Cerebellar cortex (tissue), 1 donor: ENCODE data around the gene CDK14.
A peak's percentile ranks its signal among the peaks of the same experiment; 100 is the strongest.

Source experiments
- DNase-seq: peaks from one replicate; pipeline ENCODE4 v3.0.0-alpha.2; 2015; ENCODE audit warnings: low spot score

The CDK14 gene

GRCh38 chr7:90951986-90952954 lies 356.1 kb downstream of the CDK14 start:
- no peak for DNase-seq

GRCh38 chr7:90955641-90956207 lies 359.6 kb downstream of the CDK14 start:
- no peak for DNase-seq

- no peak for DNase-seq
Measured at GRCh38 chr7:90957883-90958282, 361.8 kb downstream of the CDK14 start.

GRCh38 chr7:90958647-90959046 lies 362.5 kb downstream of the CDK14 start:
- peak; percentile 23 for DNase-seq

- DNase-seq: no peak
Measured at GRCh38 chr7:90961037-90961725, 365.1 kb downstream of the CDK14 start.

GRCh38 chr7:90965211-90965610 lies 369.1 kb downstream of the CDK14 start:
- no peak for DNase-seq

- no peak for DNase-seq
Measured at GRCh38 chr7:90966346-90966745, 370.2 kb downstream of the CDK14 start.

- no peak for DNase-seq
Measured at GRCh38 chr7:90968871-90969270, 372.8 kb downstream of the CDK14 start.

- no peak for DNase-seq
Measured at GRCh38 chr7:90972906-90973550, 376.9 kb downstream of the CDK14 start.

GRCh38 chr7:90977056-90977455 lies 380.9 kb downstream of the CDK14 start:
- no peak for DNase-seq

- no peak for DNase-seq
Measured at GRCh38 chr7:90980545-90980944, 384.4 kb downstream of the CDK14 start.

GRCh38 chr7:90982228-90982627 lies 386.1 kb downstream of the CDK14 start:
- no peak for DNase-seq

- DNase-seq: no peak
Measured at GRCh38 chr7:90984692-90985091, 388.6 kb downstream of the CDK14 start.

- no peak for DNase-seq
Measured at GRCh38 chr7:90988516-90988915, 392.4 kb downstream of the CDK14 start.

GRCh38 chr7:90988996-90989765 lies 393.1 kb downstream of the CDK14 start:
- DNase-seq: no peak

- DNase-seq: no peak
Measured at GRCh38 chr7:90994121-90994520, 398.0 kb downstream of the CDK14 start.

GRCh38 chr7:90994601-90995000 lies 398.5 kb downstream of the CDK14 start:
- DNase-seq: no peak

GRCh38 chr7:90995996-90996395 lies 399.9 kb downstream of the CDK14 start:
- DNase-seq: no peak

- DNase-seq: no peak
Measured at GRCh38 chr7:90999989-91000979, 404.2 kb downstream of the CDK14 start.

GRCh38 chr7:91005024-91005423 lies 408.9 kb downstream of the CDK14 start:
- no peak for DNase-seq
